ENCODE data around the gene RHCE.
"Not testable (repeated sequence)": the region's sequence is repeated elsewhere in the genome, so short reads cannot be mapped to it uniquely, and the experiment has no call there.

Gene RHCE

DNA sequence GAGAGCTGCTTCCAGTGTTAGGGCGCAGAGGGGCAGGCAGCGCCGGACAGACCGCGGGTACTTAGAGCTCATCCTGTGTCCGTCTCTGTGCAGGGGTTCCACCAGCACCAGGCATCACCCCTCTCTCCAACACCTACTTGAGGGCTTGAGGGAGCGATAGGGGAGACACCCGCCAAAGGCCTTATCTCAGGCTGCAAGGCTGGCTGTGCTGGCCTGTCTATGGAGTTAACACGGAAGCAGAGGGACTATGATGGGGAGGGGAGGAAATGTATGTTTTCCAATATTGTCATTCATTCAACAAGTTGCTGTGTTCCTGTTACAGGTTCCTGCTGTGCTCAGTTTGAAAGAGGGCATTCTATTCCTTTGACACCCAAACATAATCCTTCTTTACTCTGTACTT lies at the start of gene RHCE:
Gene RHCE, minus strand, starts transcription at position 111 of the 400 bp plus-strand sequence. Its CDS starts 39 bp downstream, at position 72.
- not testable (repeated sequence) for DNase-seq (ENCODE audit: low read depth in 2 of 2)

DNA sequence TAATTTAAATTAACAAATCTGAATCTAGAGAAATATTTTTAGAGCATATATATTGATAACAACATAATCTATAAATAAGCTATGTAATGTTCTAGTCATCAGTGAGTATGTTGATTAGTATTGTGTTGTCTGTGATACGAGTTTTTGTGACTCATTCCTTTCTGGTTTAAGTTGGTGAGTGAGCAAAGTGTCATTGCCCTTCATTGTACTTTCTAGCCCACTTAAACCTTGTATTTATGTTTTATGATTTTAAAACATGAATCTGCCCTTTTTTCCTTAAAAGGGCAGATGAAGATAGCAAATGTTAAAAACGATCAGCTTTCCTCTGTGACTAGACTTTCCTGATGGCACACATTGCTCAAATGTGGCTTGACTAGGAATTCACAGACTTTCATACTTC lies 48.6 kb upstream of the RHCE start:
- no peak for DNase-seq (ENCODE audit: low read depth in 2 of 2)

DNA sequence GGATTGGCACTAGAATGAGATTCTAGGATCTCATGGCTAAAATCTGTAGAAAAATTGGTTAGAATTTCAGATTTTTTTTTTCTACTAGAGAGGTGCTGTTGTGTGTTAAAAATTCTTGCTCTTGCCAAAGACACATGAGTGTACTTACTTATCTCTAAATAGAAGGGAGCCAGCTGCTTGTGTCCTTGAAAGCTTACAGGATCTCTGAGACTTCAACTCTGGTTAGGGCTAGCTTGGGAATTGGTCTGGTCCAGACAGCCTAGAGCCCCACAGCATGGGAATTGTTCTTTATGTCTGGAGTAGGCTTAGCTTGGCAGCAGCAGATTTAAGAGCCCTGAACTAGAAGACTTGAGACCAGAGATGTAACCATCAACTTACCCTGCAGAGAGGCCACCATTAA lies 47.4 kb upstream of the RHCE start:
- DNase-seq (ENCODE audit: low read depth in 2 of 2) = no peak

DNA sequence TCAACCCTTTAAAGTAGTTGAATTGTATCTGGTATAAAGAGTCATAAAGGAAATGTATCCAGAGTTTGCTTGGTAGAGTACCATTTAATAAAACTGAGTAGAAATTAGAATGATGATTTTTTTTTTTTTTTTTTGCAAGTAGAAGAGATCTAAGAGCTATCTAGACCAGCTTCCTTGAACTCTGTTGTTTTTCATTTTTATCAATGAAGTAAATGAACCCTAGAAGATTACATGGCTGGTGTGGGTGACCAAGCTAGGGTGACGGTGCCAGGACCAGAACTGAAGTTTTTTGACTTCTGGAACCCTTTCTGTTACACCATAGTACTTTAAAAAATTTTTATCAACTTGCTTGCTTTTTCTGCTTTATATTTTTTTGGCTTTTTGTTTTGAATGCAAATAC lies 47.0 kb upstream of the RHCE start:
- DNase-seq (ENCODE audit: low read depth in 2 of 2) = no peak

DNA sequence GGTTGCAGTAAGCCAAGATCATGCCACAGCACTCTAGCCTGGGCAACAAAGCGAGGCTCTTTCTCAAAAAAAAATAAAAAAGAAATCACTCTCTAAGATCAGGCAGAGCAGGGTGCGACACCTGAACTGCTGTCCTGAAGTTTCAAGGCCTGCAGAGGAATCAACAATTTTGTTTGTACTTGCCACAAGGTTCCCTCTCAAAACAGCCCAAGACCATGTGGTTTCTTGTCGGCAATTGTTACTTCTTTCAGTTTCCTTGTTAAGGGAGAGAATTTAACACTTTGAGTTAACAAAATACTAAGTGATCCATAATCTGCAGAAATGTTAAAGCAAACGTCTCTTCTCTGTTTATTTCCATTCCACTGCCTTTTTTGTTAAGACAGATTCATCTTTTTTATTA lies 46.6 kb upstream of the RHCE start:
- no peak for DNase-seq (ENCODE audit: low read depth in 2 of 2)

DNA sequence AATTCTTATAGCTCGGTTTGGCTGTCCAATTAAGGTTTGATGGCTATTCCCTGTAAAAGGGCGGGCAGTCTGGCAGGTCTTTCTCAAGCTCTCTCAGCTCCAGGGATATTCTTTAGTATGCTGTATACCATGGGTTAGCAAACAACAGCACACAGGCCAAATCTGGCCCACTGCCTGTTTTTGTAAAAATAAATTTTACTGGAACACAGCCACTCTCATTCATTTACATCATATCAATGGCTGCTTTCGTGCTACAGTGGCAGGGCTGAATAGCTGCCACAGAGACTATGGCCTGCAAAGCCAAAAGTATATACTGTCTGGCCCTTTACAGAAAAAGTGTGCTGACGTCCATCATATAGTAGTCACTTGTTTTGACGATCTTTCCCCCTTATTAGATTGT lies 42.1 kb upstream of the RHCE start:
- no peak for DNase-seq (ENCODE audit: low read depth in 2 of 2)

DNA sequence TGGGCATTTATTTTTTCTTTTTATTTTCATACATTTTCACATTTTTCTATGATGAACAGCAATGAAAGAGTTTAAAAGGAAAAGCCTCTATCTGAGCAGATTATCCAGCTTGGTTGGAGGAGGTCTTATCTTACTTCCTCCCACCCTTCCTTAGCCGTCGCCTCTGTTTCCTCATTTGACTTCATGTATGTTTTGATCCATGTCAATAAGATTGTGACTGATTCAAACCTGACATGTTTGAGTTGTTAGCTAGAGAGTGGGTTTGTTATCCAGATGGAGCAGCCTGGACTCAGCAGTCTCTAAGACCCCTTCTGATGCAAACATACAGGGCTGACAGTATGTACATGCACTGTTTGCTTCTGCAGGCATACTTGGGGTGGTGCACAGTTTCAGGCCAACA lies 41.2 kb upstream of the RHCE start:
- DNase-seq (ENCODE audit: low read depth in 2 of 2) = no peak

DNA sequence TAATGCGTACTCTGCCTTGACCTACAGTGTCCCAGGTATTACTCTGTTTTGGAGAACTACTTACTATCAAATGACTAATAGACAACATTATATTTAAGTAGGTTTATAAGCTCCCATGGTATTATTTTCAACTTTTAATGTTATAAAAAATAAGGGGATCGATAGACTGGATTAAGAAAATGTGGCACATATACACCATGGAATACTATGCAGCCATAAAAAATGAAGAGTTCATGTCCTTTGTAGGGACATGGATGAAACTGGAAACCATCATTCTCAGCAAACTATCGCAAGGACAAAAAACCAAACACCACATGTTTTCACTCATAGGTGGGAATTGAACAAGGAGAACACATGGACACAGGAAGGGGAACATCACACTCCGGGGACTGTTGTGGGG lies 40.2 kb upstream of the RHCE start:
- DNase-seq (ENCODE audit: low read depth in 2 of 2) = not testable (repeated sequence)

DNA sequence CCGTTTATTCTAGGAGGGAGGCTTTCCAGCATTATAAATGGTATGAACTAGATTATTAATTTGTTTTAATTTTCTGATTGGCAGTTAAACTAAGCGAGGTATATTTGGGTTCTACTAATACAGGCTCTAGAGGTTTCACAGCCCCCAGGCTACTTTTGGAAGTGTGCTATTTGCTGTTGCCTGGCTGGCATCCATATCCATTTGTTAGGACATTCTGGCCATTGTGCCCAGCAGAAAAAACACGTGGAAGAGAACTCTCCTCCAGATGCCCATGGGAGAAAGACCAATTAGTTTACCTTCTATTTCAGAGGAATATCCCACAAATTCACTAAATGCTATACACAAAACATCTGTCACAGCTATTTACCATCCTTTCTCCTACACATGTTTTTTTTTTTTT lies 39.4 kb upstream of the RHCE start:
- no peak for DNase-seq (ENCODE audit: low read depth in 2 of 2)

DNA sequence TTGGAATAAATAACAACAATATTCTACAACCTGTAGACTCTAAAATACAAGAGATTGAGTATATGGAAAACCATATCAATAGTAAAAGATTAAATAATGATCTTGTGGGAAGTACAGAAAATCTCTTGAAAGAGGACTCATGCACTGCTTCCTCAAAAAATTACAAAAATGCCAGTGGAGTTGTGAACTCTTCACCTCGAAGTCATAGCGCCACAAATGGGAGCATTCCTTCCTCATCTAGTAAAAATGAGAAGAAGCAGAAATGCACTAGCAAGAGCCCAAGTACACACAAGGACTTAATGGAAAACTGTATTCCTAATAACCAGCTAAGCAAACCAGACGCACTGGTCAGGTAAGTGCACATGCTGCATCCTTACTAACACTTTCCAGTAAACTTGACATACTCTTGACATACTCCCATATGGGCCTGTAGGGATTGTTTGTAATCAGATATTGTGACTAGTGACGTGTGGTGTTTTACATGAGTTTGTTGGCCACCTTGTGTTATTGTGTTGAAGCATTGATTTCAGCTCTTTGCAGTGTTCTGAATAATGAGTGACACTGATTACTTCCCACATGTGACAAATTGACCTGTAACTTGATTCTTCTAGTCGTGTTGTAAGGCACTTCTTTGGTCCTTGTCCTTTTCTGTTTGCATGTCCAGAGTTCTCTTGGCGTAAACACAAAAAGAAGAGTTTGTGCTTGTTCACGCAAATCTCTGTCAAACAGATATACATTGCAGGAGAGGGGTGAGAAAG lies 38.1 kb upstream of the RHCE start:
- no peak for DNase-seq (ENCODE audit: low read depth in 2 of 2)

DNA sequence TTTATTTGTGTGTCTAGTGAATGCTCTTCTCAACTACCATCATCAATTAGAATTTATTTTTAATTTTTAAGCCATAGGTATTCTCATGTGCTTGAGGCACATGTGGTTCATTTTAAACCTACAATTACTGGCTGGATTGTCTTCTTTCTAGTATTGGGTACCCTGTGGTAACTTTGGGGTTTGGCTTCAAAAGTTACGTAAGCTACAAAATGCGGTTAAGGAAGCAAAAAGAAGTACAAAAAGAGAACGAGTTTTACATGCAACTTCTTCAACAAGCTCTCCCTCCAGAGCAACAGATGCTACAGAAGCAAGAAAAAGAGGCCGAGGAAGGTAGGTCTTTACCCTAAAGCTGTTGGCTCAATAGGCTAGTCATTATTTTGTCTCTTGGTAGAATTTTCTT lies 35.9 kb upstream of the RHCE start:
- no peak for DNase-seq (ENCODE audit: low read depth in 2 of 2)

DNA sequence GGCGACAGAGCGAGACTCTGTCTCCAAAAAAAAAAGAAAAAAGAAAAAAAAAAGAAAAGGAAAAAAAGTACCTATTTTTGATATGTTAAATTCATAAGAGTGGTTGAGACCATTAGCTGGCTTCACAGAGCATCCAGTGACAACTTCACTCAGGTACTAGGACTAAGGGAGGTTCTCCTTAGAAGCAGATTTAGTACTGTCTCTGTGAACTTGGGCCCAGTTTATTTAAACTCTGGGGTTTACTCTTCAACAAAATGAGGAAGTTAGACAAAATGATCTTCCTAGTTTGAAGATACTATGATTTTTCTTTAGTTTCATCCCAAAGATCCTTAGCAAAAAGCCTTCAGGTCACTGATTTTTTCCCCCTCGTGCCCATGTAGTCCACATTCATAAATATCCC lies 31.3 kb upstream of the RHCE start:
- DNase-seq (ENCODE audit: low read depth in 2 of 2) = no peak

DNA sequence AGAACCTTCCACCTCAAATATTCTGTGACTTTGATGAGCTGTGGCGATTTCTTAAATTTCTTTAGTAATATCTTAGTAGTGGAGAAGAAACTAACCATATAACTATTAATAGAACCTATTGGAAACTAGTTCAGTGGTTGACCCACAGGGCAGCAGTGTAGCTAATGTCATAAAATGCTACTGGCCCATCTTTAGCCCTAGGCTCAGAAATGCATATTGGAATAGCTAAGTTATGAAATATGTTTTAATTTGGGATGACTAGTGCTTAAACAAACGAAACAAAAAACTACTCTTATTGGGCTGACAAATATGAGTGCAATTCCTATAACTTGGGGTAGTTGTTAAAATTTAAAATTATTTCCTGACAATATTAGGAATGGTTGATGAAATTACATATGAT lies 30.3 kb upstream of the RHCE start:
- no peak for DNase-seq (ENCODE audit: low read depth in 2 of 2)

DNA sequence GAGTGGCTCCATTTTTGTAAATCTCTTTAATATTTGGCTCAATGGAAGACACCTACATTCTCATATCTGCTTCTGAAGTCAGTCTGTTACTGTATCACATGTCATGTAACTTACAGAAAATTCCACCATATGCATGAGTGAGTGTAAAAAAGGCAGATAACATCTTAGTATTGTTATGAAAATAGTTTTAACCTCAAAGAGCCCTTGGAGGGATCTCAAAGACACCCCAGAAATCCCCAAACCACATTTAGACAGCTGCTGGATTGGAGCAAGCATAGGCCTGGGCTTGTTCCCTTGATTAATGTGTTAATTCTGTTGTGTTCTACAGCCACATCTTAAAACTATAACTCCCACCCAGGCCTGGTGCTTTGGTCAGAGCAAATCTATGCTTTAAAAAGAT lies 26.9 kb upstream of the RHCE start:
- no peak for DNase-seq (ENCODE audit: low read depth in 2 of 2)

DNA sequence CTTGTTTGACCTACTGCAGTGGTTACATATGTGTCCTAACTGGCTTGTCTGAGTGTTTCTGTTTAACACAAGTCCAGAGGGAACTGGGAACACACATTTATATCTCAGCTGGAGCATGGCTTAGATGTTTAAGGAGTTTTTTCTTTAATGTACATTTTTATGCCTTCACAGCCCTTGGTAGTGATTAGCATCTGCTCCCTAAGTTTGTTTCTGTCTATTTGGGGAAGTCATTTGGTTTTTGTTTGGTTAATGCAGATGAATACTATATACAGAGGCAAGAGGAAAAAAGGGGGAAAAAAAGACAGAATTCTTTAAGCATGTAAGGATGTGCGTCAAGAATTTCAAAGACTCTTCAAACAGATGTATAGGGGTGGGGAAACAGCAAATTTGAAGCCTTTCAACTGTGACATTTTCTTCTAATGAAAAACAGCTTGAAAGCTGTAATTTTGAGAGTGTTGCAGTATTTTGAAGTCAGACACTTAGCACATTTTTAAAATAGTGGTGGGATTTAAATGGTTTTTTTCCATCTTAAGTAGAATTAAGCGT lies 25.4 kb upstream of the RHCE start:
- no peak for DNase-seq (ENCODE audit: low read depth in 2 of 2)

DNA sequence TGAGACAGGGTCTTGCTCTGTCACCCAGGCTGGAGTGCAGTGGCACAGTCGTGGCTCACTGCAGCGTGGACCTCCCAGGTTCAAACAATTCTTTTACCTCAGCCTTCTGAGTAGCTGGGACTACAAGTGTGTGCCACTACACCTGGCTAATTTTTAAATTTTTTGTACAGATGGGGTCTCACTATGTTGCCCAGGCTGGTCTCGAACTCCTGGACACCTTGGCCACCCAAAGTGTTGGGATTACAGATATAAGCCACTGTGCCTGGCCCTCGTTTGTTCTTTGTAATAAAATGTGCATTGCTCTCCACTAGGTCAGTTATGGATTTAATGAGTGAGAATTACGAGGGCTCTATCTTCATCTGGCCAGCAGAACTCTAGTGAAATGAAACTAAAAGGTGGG lies 24.0 kb upstream of the RHCE start:
- DNase-seq (ENCODE audit: low read depth in 2 of 2) = not testable (repeated sequence)

DNA sequence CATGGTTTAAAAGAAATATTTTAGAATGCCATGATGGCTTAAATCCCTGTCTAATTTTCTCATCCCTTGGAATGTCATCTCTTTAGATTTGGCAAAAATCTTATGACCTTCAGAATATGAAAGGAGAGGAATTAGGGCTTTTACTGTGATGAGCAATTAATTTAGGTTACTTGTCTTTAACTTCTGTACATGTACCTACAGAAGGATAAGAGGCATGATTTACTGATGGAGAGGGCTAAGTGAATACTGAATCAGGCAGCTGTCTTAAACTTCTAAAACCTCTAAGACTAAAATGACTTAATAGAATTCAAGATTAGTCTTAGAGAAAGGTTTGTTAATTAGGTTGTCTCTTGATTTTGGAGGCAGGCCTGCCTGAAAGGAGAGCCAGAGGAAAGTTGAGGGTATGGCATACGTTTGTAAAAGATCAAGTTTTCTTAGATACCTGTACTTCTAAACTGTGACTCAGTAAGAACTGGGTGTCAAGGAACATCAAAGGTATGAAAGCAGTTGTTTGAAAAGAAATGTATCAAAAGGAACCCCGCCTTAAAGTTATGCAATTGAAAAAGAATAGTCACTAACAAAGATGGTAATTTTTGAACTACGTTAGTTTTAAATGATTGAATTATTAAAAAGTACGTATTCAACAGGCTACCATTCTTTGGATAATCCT lies 22.5 kb upstream of the RHCE start:
- DNase-seq (ENCODE audit: low read depth in 2 of 2) = no peak

DNA sequence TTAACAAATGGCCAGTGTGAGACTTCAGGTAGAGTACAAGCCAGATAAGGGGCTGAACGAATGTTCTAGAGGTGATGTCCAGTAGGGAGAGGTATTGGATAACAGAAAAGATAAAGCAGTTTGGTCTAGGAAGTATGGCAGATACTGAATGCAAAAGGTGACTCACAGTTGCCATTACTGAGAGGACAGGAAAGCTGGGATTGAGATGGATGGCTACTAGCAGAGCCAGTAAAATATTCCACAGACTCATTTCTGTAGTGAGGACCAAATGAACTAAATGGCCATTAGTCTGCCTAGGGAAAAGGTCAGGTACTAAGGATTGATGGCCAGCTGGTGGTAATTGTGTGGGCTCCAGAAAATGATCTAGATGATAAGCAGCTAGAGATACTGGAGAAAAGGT lies 21.6 kb upstream of the RHCE start:
- DNase-seq (ENCODE audit: low read depth in 2 of 2) = no peak

DNA sequence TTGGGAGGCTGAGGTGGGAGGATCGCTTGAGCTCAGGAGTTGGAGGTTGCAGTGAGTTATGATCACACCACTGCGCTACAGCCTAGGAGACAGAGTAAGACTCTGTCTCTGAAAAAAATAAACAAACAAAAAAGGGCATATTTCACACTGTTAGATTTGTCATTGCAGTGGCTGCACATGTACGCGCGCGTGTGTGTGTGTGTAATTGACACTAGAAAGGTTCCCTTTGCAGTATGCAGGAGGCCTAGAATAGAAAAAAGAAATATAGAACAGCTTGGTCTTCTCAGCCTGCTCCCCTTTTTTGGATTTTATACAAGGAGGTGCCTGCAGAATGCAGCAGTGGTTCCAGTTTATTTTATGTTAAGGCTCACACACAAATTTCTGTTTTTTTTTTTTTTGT lies 18.7 kb upstream of the RHCE start:
- DNase-seq (ENCODE audit: low read depth in 2 of 2) = no peak

DNA sequence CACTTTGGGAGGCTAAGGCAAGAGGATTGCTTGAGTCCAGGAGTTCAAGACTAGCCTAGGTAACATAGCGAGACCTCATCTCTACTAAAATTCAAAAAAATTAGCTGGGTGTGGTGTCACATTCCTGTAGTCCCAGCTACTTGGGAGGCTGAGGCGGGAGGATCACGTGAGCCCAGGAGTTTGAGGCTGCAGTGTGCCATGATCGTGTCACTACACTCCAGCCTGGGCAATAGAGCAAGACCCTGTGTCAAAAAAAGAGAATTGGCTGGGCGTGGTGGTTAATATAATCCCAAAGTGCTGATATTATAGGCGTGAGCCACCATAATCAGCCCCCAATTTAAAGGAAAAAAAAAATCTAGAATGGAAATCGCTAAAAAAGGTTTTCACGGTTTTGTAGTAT lies 17.0 kb upstream of the RHCE start:
- DNase-seq (ENCODE audit: low read depth in 2 of 2) = no peak

DNA sequence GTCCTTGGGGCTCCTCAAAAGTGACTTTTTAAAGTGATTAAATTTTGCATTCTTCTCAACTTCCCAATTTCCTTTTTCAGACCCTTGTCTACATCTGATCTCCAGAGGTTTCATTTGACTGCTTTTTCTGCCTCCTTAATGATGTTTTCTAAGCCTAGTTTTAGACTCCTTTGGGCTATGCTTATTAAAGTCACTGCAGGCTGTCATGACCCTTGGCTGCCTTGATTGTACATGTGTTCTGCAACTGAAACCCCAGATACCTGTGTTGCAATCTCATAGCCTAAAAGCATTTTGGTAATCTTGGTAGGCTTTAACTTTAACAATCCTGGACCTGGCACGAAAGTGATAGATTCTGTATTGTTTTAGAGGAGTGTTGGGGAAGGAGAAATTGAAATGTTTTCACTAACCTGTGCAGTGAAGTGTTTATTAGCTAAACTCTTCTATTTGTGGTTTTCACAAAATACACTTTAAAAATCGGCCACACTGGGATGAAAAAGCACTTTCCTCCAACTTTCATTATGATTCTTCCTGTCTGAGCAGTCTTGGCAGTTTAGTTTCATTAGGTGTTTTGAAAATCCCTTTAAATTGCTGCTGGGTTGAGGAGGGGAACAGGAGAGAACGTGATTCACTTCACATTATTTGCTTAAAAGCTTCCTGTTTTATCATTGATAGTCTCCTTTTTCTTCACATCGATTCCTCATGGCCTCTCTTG lies 14.9 kb upstream of the RHCE start:
- no peak for DNase-seq (ENCODE audit: low read depth in 2 of 2)

DNA sequence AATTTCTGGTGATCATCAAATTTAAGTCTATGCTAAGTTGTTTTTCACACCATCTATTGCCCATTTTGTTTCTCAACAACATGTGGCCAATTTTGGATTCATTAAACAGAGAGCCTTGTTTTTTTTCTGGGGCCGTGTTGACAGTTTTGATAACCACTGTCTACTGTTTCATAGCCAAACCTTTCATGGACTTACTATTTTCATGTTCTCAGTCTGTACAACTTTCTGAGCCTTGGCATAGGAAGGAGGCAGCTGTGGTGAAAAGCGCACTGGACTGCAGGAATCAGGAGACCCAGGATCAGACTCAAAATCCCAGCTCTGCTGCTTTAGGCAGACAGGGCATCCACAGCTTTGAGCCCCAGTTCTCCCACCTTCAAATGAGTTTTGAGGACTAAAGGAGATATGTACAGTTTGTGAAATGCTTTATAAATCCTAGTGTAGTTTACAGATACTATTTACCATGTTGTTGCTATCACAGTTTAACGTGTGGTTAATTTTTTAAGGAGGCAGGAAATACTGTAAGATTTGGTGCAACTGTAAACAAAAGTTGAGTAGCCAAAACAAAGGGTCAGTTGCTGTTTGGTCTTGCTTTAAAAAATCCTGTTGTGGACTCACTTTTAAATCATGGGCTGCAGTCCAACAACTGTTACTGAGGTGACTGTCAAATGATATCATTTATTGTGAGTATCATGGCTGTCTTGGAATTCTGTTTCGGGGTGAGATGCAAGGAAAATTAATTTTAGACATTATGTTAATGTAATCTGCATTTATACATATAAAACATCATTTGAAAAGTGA lies 13.0 kb upstream of the RHCE start:
- DNase-seq (ENCODE audit: low read depth in 2 of 2) = no peak
